ENCODE results near the gene THAP3. TPM values are rescaled to one million over a fixed set of nuclear protein-coding genes. Genes with fewer than 3 reads are reported as not detected.

The THAP3 gene
- total RNA-seq, 5 donors from 2014 or later (not counting 1 experiment from before 2014, with no cell fraction given) = 12.8 to 37.1 (median 26.1) TPM

DNA sequence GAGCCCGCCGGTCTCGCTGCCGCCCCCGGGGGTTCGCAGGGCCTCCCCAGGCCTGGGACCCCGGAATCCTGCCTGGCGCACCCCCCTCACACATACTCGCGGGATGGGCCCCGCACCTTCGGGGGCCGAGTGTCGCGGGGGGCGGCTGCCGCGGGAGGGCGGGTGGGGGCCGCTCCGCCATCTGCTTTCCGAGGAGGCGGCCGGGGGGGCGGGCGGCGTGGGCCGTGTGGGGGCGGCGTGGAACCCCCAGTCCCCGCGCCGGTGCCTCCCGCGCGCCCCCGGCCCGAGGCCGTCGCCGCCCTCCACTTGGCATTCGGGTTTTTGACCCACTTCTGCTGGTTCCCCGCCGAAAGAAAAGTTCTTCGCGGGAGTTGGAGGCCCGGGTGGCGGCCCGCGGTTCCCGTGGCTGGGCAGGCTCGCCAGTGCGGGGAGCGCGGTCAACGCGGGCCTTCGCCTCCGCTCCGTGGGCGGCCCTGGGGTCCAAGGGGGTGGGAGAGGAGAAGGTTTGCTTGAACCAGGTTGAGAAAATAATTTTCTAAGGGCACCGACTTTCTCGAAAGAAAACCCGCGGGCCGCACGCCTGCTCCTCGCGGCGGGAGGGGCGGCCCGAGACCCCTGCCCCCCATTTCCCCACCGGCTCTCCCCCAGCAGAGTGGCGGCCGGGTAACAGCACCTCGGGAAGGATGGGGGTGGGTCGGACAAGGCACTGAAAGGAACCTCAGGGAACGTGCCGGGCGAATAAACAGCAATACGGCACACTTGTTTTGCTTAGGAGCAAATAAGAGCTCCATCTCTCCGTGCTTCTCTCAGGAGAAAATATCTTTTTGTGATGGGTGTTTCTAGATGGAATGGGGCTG lies 9.5 kb upstream of the THAP3 start:
- no peaks in the 10 kb centered on the region for H3K27me3 ChIP-seq (replicated peaks in 1 of 2; ENCODE audit: control insufficient read depth in 2 of 2, extremely low read depth in 1 of 2, insufficient read depth in 2 of 2, low read length in 1 of 2)
- H3K36me3 ChIP-seq (ENCODE audit: control insufficient read depth in 2 of 2, extremely low read depth in 1 of 2, insufficient read depth in 1 of 2, low read length in 1 of 2) = peaks cover 0 to 6% of the 10 kb centered on the region in 2 donors
- Mint-ChIP-seq H3K4me1 (peaks cover 22 to 24% (median 22%) of the 10 kb centered on the region in 3 donors), H3K9me3 (no peaks in the 10 kb centered on the region), H3K4me3 (peak overlapping the region; percentile 75 to 84 (median 77)), H3K27ac (peak overlapping the region; percentile 84 to 87), H3K27me3 (no peaks in the 10 kb centered on the region), H3K36me3 (peaks cover 2% of the 10 kb centered on the region)
- WGBS (ENCODE audit: insufficient coverage) = 7% methylated on average over 59 of the region's 82 CpGs
- ChIA-PET POLR2A (no interaction called here), CTCF (interaction anchor here in 1 of 2 donors (0.6 to 1.4 kb wide), 2 partner anchors 10 to 43 kb away, joined by 3 read pairs; no protein-coding TSS in a partner anchor)
- peaks cover 0 to 16% of the 10 kb centered on the region in 2 experiments for H3K4me1 ChIP-seq (ENCODE audit: control insufficient read depth in 1 of 2, extremely low read depth in 1 of 2, insufficient read depth in 2 of 2, low read length in 2 of 2)
- no peaks in the 10 kb centered on the region for H3K9me3 ChIP-seq
- peak overlapping the region; percentile 1 for H3K27ac ChIP-seq (ENCODE audit: low read length)
- DNase-seq (peak in 5 of 35 experiments; percentile 3 to 20 (median 8)), ATAC-seq (replicated peaks in 1 of 4) (no peak)
- peak overlapping the region; percentile 49 to 52 for H3K4me3 ChIP-seq (ENCODE audit: control insufficient read depth in 1 of 2, extremely low read depth in 1 of 2, low read length in 1 of 2)

DNA sequence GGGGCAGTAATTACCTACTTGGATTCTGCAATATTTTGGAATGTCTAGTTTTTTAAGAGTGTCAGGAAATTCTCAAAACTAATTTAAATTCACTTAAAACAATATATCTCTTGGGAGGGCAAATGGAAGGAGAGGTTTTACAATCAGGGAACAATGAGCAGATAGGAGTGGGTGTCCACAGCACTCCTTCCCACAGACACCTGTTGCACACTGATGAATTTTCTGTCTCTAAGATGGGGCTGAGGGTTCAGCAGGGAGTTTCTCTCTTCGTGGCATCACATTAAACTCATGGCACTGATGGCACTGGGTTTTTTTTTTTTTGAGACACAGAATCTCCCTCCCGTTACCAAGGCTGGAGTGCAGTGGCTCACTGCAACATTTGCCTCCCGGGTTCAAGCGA lies 5.6 kb upstream of the THAP3 start:
- POLR2A ChIA-PET = no interaction called here
- no peak overlapping the region for H3K4me3 Mint-ChIP-seq

DNA sequence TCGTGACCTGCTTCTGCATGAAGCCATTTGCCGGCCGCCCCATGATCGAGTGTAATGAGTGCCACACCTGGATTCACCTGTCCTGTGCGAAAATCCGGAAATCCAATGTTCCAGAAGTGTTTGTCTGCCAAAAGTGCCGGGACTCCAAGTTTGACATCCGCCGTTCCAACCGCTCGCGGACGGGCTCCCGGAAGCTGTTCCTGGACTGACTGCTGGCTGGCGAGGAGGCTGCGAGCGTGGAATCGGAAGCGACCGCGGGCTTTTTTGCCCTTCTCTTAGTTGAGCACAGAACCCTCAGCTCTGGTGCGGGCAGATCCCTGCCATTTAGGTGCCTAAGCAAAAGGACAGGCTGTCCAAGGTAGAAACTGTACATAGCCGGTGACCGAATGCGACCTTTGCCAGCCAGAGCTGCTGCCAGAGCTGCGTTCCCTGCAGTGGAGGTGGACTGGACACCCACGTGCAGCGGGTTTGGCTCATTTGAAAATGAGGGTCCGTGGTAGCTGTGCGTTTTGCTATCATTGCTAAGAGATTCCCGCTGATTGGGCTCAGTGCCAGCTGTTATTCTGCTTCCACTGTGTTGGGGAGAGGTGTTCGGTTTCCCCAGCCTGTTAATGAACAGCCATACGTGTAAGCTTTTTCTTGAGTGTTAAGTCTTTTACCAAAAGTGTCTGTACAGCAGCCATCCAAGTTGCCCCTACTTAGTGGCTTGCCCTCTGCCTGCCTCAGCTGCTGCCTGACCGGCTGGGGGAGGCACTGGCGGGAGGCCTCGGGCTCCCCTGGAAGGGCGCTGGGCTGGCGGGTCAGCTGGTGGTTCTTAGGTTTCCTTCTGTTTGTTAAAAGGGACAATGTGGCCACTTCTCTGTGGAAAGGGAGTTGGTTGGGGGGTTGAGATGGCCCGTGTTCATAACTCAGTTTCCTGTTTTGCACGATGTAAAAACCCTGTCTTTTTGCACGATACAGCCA lies 3.0 kb upstream of the THAP3 start:
- Histone ChIP-seq H3K9me3 (no peaks in the 10 kb centered on the region), H3K4me3 (ENCODE audit: control insufficient read depth in 1 of 2, extremely low read depth in 1 of 2, low read length in 1 of 2) (no peak overlapping the region), H3K4me1 (ENCODE audit: control insufficient read depth in 1 of 2, extremely low read depth in 1 of 2, insufficient read depth in 2 of 2, low read length in 2 of 2) (peaks cover 2 to 20% of the 10 kb centered on the region in 2 experiments), H3K27ac (ENCODE audit: low read length) (no peak overlapping the region), H3K27me3 (replicated peaks in 1 of 2; ENCODE audit: control insufficient read depth in 2 of 2, extremely low read depth in 1 of 2, insufficient read depth in 2 of 2, low read length in 1 of 2) (no peaks in the 10 kb centered on the region), H3K36me3 (ENCODE audit: control insufficient read depth in 2 of 2, extremely low read depth in 1 of 2, insufficient read depth in 1 of 2, low read length in 1 of 2) (peaks cover 14 to 21% of the 10 kb centered on the region in 2 donors)
- H3K27ac Mint-ChIP-seq = no peak overlapping the region
- 94% methylated on average over 40 of the region's 41 CpGs for WGBS (ENCODE audit: insufficient coverage)
- no peaks in the 10 kb centered on the region for H3K27me3 Mint-ChIP-seq
- CTCF ChIA-PET = no interaction called here
- no peak overlapping the region for H3K4me3 Mint-ChIP-seq
- DNase-seq (no peak), ATAC-seq (replicated peaks in 1 of 4) (no peak)
- peaks cover 9% of the 10 kb centered on the region for H3K36me3 Mint-ChIP-seq
- peaks cover 14 to 20% (median 19%) of the 10 kb centered on the region in 3 donors for H3K4me1 Mint-ChIP-seq
- no peaks in the 10 kb centered on the region for H3K9me3 Mint-ChIP-seq
- POLR2A ChIA-PET = interaction anchor here in 1 of 2 donors (0.6 kb wide), 1 partner anchor 10 kb away, joined by 8 read pairs; no protein-coding TSS in a partner anchor

More for the DNA sequence above, 5.6 kb upstream of the THAP3 start:
- H3K27me3 Mint-ChIP-seq = no peaks in the 10 kb centered on the region
- peaks cover 9% of the 10 kb centered on the region for H3K36me3 Mint-ChIP-seq
- no peak for DNase-seq
- peaks cover 14 to 21% of the 10 kb centered on the region in 2 donors for H3K36me3 ChIP-seq (ENCODE audit: control insufficient read depth in 2 of 2, extremely low read depth in 1 of 2, insufficient read depth in 1 of 2, low read length in 1 of 2)
- ATAC-seq (replicated peaks in 1 of 4) = no peak
- peaks cover 10 to 13% (median 13%) of the 10 kb centered on the region in 3 donors for H3K4me1 Mint-ChIP-seq
- no peaks in the 10 kb centered on the region for H3K9me3 ChIP-seq
- H3K4me1 ChIP-seq (ENCODE audit: control insufficient read depth in 1 of 2, extremely low read depth in 1 of 2, insufficient read depth in 2 of 2, low read length in 2 of 2) = peaks cover 0 to 8% of the 10 kb centered on the region in 2 experiments
- H3K9me3 Mint-ChIP-seq = no peaks in the 10 kb centered on the region
- H3K27ac Mint-ChIP-seq = no peak overlapping the region
- H3K27me3 ChIP-seq (replicated peaks in 1 of 2; ENCODE audit: control insufficient read depth in 2 of 2, extremely low read depth in 1 of 2, insufficient read depth in 2 of 2, low read length in 1 of 2) = no peaks in the 10 kb centered on the region
- CTCF ChIA-PET = no interaction called here
- WGBS (ENCODE audit: insufficient coverage) = 100% methylated on average over 3 of the region's 4 CpGs
- H3K27ac ChIP-seq (ENCODE audit: low read length) = no peak overlapping the region
- no peak overlapping the region for H3K4me3 ChIP-seq (ENCODE audit: control insufficient read depth in 1 of 2, extremely low read depth in 1 of 2, low read length in 1 of 2)

DNA sequence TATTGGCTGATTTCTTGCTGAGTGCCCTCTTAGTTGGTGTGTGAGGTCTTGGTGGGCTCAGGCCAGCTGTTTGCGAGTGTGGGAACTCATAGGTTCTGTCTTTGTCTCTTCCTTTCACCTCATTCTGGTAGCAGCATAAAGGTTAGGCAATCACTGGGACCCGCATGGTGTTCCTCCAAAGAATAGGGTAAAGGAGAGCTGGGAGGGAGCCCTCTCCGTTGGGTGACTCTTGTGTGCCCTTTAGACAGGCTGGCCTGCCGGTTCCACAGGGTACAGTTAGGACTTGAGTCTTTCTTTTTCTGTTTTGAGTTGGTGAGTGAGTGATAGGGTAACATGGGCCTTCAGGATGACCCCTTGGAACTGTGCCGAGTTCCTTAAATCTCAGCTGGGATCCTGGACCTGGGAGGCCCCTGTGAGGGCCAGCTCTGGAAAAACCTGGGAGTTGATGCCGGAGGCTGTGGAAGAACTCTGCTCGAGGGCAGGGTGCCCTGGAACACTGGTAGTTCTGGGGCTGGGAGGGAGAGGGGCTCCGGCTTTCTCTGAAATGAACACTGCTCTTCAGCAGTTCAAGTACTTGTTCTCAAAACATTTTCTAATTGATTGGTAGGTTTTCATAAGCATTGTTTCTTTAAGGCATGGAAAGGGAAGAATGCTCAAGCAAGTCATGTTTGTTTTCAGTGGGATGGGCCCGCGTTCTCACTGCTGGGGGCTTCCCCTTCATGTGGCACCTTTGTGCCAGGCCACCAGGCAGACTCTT lies 2.1 kb upstream of the THAP3 start:
- H3K27me3 ChIP-seq (replicated peaks in 1 of 2; ENCODE audit: control insufficient read depth in 2 of 2, extremely low read depth in 1 of 2, insufficient read depth in 2 of 2, low read length in 1 of 2) = no peaks in the 10 kb centered on the region
- 98% methylated on average over 5 of the region's 10 CpGs for WGBS (ENCODE audit: insufficient coverage)
- no peak overlapping the region for H3K27ac ChIP-seq (ENCODE audit: low read length)
- CTCF ChIA-PET = no interaction called here
- no peak for DNase-seq
- Mint-ChIP-seq H3K4me3 (no peak overlapping the region), H3K27ac (peak overlapping the region in 1 of 2 donors; percentile 28), H3K4me1 (peaks cover 19 to 28% (median 25%) of the 10 kb centered on the region in 3 donors), H3K9me3 (no peaks in the 10 kb centered on the region), H3K27me3 (no peaks in the 10 kb centered on the region), H3K36me3 (peaks cover 11% of the 10 kb centered on the region)
- H3K9me3 ChIP-seq = no peaks in the 10 kb centered on the region
- peaks cover 14 to 21% of the 10 kb centered on the region in 2 donors for H3K36me3 ChIP-seq (ENCODE audit: control insufficient read depth in 2 of 2, extremely low read depth in 1 of 2, insufficient read depth in 1 of 2, low read length in 1 of 2)
- ATAC-seq (replicated peaks in 1 of 4) = no peak
- POLR2A ChIA-PET = no interaction called here
- no peak overlapping the region for H3K4me3 ChIP-seq (ENCODE audit: control insufficient read depth in 1 of 2, extremely low read depth in 1 of 2, low read length in 1 of 2)
- peaks cover 2 to 25% of the 10 kb centered on the region in 2 experiments for H3K4me1 ChIP-seq (ENCODE audit: control insufficient read depth in 1 of 2, extremely low read depth in 1 of 2, insufficient read depth in 2 of 2, low read length in 2 of 2)

DNA sequence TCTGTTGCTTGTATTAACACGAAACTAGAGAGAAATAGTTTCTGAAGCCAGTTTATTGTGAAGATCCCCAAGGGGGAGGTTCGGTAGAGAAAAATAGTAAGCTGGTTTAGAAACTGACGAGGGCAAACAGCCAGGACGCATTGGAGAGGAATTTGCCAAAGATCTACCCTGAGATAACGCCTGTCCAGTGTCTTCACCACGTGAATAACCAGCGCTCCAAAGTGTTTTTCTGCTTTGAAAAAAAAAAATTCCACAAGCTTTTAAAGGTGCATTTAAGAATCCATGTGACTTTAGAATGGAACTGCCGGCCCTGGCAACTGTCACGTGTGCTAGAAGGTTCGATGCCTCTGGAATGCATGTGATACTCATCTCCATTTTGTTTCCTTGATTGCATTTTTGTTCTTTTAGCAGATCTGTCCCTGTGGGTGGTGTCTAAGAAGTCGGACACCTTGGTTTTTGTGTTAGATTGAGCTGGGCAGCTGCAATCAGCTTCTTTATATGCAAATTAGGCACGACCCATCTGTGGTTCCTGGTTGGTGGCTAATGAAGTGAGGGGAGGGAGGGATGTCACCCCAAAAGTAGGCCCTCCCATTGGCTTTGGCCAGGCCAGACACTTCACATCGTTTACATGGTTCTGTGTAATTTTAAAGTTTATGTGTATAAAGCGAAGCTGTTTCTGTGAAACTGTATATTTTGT lies 1.3 kb upstream of the THAP3 start:
- no peak overlapping the region for H3K4me3 ChIP-seq (ENCODE audit: control insufficient read depth in 1 of 2, extremely low read depth in 1 of 2, low read length in 1 of 2)

More for the DNA sequence above, 1.3 kb upstream of the THAP3 start:
- Mint-ChIP-seq H3K27ac (no peak overlapping the region), H3K36me3 (peaks cover 12% of the 10 kb centered on the region), H3K27me3 (no peaks in the 10 kb centered on the region), H3K9me3 (no peaks in the 10 kb centered on the region), H3K4me3 (peak overlapping the region in 2 of 3 donors; percentile 32 to 85), H3K4me1 (peaks cover 25 to 34% (median 31%) of the 10 kb centered on the region in 3 donors)
- peaks cover 2 to 33% of the 10 kb centered on the region in 2 experiments for H3K4me1 ChIP-seq (ENCODE audit: control insufficient read depth in 1 of 2, extremely low read depth in 1 of 2, insufficient read depth in 2 of 2, low read length in 2 of 2)
- H3K9me3 ChIP-seq = no peaks in the 10 kb centered on the region
- H3K27me3 ChIP-seq (replicated peaks in 1 of 2; ENCODE audit: control insufficient read depth in 2 of 2, extremely low read depth in 1 of 2, insufficient read depth in 2 of 2, low read length in 1 of 2) = no peaks in the 10 kb centered on the region
- 90% methylated on average over 12 of the region's 14 CpGs for WGBS (ENCODE audit: insufficient coverage)
- peaks cover 14 to 29% of the 10 kb centered on the region in 2 donors for H3K36me3 ChIP-seq (ENCODE audit: control insufficient read depth in 2 of 2, extremely low read depth in 1 of 2, insufficient read depth in 1 of 2, low read length in 1 of 2)
- ChIA-PET POLR2A (no interaction called here), CTCF (interaction anchor here in 1 of 2 donors (1.2 kb wide), 1 partner anchor 20 kb away, joined by 4 read pairs; the partner anchor contains the start of gene KLHL21)
- H3K27ac ChIP-seq (ENCODE audit: low read length) = no peak overlapping the region
- ATAC-seq (replicated peaks in 1 of 4) (no peak), DNase-seq (no peak)
